GM21786 (cell line): Measurements from ENCODE around the gene MAPRE3.

Experiments
- ATAC-seq: cut with Tn5 transposase; IDR thresholded peaks from one replicate; pipeline ENCODE4 v1.9.1; 2021; ENCODE audit not compliant: unreplicated experiment

Gene MAPRE3

DNA sequence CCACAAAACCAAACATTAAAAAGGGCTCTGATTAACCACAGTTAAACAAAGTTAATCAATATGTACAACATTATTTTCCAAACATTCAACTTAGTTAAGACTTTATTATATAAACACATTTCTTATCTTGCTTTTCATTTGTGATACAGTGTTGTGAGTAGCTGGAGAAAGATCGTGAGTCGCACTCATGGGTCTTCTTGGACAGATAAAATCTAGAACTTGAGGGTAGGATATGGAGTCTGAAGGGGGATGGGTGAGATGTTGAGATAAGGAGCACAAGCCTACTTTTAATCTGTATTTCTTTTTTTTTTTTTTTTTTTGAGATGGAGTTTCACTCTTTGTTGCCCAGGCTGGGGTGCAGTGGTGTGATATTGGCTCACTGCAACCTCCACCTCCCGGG is 39.7 kb downstream of the MAPRE3 start:
- no peak for ATAC-seq

DNA sequence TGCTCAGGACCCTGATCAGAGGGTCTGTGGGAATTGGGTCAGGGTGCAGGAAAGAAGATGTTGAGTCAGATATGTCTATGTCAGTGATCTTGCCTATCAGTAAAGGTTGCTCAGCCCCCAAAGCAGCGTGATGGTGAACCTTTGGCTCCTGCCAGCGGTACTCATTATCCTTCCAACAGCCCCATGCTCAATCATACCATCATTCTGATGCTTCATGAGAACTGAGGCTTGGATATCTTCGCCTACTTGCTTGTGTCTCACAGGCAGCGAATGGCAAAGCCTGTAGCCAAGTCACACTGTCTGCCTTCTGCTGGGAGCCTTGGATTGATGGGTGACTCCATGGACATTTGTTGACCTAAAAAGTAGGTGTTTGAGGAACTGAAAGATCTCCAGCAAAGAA is 43.3 kb downstream of the MAPRE3 start:
- ATAC-seq, result no peak

DNA sequence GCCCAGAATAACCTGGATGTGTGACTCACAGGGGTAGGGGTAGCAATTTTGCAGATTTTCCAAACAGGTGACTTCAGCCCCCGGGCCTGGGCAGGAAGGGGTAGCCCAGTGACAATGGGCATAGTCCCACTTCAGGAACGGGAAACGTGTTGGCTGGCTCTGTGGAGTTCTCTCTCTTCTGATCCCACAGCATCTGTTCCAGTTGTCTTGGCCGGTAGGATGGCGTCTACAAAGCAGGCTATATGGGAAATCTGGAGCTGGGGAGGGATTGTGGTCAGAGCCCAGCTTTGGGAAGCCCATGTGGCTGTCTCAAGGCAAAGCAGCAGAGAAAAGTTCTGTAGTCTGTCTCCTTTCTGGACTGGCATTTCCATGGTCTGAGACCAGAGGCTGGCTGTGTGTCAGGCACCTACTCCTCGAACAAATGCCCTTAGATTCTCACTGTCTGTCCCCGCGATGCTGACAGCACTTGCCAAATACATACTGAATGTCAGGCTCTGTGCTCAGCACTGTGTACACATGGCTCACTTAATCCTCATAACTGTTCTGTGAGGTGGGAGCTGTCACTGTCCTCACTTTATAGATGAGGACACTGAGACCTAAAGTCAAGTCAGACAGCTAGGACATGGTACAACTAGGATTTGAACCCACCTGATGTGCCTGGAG is 44.5 kb downstream of the MAPRE3 start:
- ATAC-seq, result no peak

DNA sequence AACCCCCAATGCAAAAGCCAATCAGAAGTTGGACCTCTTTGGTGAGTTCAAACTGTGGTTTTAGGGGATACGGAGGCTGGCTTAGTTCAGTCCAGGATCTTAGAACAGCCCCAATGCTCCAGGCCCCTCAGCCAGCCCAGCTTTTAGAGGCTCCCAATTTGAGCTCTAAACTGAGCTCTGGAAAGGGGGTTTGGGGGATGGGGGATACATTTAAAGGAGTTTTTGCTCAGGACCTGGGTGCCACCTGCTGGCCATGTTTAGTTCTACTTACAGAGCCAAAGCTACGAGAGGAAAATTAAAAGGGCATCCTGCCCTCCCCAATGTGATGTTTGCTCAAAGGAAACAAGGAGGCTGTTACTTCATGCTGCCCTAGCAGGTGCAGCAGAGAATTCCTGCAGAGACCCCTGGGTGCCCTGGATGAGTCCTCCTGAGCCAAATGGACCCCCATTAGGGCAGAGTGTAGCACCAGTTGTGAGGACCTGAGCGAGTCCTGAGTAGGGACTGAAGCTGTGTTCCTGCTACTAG is 46.4 kb downstream of the MAPRE3 start:
- ATAC-seq, result no peak

DNA sequence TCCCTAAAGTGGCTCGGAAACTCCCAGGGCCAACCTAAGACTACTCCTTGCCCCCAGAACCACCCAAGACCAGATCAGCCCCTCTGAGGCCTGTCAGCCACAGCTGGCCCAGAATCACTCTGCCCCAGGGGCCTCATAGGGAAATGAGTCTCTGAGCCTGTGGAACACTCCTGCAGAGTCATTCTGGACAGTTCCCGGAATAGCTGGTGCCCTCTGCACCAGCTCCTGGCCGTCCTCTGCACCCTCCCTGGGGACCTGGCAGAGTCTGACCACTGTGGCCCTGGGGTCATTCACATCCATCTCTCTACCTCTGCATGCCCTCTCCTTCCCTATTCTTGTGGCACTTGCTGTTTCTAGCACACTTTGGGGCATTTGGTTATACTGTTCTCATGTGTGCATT is 47.7 kb downstream of the MAPRE3 start:
- ATAC-seq, result no peak

DNA sequence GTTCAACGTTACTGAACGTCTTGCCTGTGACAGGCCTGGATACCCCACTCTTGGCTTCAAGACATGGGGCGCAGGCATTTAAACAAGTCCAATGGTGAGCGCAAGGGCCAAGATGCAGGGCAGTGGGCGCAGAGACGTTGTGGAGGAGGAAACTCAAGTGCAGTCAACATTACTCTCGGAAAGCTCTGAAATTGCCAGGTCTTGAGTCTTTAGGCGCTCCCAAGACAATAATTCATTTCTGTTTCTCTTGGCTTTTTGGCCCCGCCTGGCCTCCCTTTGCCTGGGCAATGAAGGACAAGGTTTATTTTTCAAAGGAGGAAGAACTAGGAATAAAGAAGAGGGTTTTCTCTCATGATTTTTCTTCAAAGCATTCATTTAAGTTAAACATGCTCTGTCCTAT is 49.0 kb downstream of the MAPRE3 start:
- ATAC-seq, result no peak

DNA sequence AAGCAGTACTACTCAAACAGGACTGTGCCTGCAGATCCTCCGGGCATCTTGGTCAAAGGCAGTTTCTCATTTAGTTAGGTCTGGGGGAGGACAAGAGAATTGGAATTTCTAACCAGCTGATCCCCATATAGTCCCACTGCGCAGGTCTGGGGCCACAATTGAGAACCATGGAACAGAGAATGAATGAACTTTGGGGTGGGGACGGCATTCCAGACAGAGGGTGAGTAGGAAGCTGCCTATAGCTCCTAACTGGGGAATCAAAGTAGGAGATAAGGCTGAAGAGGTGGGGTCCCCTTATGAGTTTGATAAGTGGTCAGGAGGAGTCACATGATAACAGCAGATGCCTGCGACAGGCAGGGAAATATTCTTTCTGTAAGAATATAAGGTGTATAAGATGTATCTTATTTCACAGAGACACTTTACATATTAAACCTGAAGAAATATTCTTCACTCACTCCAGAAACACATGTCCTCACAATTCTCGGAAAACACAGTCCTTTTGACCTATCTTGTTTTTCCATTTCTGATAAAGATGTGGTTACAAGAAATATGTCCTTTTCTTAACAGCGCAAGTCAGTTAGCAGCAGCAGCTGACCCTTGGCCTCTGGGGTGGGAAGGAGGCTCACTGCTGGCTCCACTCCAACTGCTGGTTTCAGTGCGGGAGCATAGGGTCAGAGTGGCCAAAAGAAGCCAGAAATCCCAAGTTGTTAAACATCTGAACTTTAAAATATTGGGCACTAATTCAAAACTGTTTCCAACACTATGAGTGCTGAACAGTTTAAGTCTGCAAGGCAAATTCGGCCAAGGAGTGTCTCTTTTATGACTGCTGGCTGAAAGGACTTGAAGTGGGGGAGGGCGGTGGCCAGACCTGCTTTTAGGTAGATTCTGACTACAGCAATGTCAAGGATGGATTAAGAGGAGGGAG is 49.8 kb downstream of the MAPRE3 start:
- ATAC-seq, result no peak

DNA sequence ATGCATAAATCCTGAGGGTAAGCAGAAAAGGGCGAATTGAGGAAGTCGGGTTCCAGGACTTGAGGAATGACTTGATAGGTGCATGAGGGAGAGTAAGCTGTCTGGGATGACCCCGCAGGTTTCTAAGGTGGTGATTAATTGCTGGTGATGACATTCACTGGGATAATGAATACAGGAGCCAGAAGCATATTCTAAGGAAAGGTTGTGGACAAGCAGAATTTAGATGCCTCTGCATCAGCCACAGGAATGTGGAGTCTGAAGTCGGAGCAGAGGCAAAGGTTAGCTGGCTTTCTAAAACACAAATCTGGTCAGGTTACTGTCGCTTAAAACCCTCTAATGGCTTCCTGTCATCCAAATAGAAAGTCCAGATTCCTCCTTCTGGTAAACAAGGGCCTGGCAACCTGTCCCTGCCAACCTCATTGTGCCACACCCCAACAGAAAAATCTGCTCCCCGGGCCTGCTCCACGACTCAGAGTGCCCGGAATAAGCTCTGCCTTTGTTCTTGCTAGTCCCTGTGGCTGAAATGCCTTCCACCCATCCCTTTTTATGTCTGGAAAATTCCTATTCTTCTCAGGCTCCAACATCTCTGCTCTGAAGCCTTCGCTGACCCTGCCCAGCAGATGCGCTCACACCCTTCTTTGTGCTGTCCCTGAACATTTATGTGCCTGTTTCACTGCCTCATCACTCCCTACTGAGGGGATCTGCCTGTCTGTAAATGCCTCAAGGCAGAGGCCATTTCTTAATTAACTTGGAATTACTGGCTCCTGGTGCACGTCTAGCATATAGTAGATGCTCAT is 51.0 kb downstream of the MAPRE3 start:
- no peak for ATAC-seq

DNA sequence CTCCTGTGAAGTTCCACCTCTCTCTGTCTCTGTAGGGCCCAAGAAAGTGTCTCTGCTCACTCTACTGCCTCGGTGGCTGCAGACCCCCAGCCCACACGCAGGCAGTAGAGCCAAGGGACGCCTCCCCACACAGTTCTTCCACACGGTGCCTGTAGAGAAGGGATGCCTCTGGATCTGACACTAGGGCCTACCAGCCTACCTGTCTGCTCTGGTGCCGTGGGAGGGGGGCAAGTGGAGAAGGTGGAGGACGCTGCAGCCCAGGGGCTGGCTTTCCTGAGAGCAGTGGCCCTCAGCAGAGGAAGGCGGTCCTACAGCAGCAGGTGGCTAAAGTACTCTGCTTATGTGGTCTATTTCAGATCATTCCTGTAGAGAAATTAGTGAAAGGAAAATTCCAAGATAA is 53.3 kb downstream of the MAPRE3 start:
- ATAC-seq, result no peak

DNA sequence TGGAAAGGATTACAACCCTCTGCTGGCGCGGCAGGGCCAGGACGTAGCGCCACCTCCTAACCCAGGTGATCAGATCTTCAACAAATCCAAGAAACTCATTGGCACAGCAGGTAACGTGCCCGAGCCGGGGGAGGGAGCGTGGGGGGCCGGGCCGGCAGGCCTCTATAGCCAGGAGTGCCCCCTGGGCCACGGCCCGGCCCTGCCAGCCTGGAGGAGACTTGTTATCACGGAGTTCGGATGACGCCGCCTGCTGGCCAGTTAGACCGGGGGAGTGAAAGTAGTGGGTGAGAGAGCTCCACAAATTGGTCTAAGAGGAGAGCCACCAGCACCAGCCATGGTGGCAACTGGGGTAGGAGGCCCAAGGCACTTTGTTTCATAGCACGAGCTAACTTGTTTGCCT is 53.8 kb downstream of the MAPRE3 start:
- no peak for ATAC-seq

DNA sequence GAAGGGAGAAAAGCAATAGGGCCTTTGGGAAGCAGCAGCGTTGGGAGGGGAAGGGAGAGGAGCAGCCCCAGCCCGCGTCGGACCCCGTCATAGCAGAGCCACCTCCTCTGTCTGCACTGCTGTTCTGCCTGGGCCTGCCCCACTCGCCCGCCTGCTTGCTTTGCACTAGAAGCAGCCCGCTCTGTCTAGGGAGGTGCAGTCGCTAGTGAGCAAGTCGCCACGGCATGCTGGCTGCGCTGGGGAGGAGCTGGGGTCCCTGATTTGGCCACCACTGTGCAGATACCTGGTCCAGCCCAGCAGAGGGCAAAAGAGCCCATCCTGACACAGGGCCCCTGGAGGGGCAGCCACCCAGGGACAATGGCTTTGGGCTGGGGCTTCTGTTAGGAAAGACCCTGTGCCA is 54.4 kb downstream of the MAPRE3 start:
- no peak for ATAC-seq

DNA sequence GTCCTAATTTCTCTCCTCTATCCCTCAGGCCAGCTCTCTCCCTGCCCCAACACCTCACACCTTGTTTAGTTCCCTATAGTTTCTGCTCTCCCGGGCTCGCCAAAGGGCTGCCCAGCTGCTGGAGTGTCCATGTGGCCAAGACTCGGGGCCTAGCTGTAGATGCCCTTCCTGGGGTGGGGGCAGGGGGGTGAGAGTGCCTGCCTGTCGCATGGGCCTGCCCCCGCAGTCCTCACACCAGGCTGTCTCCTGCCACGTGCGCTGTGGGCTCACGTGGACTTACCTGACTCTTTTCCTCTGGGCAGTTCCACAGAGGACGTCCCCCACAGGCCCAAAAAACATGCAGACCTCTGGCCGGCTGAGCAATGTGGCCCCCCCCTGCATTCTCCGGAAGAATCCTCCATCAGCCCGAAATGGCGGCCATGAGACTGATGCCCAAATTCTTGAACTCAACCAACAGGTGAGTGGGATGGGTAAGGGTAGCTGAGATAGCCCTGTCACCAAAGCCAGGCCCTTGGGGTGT is 54.9 kb downstream of the MAPRE3 start:
- no peak for ATAC-seq

DNA sequence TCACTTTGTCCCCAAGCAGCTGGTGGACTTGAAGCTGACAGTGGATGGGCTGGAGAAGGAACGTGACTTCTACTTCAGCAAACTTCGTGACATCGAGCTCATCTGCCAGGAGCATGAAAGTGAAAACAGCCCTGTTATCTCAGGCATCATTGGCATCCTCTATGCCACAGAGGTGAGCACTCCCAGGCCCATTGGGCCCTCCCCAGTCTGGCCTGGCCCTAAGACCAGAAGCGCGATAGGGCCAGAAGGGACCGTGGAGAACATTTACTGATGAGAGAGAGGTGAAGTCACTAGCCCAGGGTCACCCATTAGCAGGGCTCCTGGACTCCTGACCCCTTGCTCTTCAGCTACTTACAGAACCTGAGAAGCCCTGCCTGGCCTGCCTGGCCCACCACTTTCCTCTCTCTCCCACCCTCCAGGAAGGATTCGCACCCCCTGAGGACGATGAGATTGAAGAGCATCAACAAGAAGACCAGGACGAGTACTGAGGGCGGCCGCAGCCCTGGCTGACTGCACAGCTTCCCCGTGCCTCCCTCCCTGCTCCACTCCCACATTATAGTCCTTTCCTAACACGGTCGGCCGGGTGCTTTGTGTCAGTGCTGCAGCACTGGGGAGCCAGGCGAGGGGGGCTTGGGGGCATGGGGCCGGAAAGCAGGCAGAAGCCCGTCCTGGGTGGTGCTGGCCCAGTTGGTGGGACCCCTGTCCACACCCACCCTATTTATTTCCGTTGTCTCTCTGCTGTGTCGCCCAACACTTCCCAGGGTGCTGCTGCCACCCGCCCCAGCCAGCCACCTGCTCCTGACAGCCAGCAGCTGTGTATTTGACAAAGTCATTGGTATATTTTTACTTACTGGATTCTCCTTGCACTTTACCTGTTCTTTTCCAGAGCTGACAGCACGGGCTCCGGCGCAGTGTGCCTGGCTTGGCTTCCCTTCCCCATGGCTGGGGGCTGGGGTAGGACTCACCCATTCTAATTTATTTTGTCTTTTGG is 55.7 kb downstream of the MAPRE3 start:
- no peak for ATAC-seq

DNA sequence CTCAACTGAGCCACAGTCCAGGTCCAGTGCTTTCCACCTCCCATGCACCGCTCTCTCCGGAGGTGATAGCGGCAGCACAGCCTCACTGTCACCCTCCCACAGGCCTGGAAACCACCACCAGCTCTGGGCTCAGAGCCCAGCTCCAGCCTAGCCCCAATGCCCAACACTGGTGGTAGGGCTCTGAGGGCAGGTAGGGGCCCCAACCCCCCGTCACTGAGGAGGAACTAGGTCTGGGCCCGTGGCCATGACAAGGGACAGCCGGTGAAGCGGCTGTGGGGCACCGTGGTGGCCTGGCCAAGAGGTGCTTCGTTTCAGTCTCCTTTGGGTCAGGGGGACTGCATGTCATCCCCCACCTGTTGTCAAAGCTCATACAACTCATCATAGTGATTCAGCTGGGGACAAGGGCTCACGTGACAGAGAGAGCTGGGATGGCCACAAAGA is 56.8 kb downstream of the MAPRE3 start:
- no peak for ATAC-seq

DNA sequence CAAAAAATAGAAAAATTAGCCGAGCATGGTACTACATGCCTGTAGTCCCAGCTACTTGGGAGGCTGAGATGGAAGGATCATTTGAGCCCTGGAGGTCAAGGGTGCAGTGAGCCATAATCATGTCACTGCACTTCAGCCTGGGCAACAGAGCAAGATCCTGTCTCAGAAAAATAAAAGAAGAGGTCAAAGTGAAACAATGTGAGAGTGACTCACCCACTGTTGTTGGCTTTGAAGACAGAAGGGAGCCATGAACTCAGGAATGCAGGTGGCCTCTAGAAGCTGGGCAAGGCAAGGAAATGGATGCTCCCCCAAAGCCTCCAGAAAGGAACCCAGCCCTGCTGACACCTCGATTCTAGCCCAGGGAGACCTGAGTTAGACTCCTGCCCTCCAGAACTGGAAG is 58.6 kb downstream of the MAPRE3 start:
- no peak for ATAC-seq

DNA sequence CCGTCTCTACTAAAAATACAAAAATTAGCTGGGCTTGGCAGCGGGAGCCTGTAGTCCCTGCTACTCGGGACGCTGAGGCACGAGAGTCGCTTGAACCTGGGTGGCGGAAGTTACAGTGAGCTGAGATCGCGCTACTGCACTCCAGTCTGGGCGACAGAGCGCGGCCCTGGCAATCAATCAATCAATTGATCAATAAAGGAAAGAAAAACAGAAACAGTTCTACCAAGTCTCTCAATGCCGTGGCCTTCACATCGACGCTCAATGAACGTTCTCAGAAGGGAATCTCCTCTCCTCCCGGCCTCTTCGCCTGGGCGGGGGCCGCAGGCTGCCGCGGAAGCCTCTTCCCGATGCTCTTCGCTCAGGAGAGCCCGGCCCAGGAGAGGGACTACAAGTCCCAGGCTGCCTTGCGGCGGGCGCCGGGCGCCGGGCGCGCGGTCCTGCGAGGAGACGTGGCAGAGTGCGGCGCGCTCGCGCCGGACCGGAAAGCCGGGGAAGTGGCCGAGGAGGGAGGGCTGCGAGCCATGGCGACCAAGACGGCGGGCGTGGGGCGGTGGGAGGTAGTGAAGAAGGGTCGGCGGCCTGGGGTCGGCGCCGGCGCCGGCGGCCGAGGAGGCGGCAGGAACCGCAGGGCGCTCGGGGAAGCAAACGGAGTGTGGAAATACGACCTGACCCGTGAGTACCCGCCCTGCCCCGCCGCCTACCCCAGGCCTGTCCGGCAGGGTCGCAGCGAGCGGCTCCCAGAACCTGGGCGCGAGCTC is 62.2 kb downstream of the MAPRE3 start, which contains the start of gene TMEM214:
Gene TMEM214, plus strand, starts transcription at position 471 of the 758 bp plus-strand sequence. Its CDS starts 51 bp downstream, at position 522.
- peak; percentile 93 for ATAC-seq

DNA sequence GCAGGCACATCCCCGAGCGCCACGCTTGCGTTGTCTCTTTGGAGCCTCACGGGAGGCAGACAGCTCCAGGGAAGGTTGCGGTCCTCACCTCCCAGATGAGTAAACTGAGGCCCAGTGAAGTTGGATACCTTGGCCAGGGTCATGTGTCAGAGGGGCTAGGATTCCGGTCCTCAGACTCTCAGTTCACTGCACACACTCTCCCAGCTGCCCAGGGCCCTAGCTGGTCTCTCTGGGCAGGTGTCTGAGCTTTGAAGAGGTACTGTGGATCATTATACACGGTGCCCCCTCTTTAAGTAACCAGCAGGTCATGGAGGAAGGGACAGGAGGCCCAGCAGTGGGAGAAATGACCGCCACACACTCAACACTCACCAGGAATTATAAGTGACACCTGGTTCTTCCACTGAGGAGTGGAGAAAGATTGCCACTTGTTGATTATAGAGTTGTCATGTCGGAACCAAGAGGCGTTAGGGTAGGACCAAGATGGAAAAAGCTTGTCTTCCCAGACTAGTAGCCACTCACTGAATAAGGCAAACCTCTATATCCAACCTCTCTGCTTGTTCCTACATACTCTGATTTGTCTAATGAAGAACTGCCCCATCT is 62.9 kb downstream of the MAPRE3 start:
- ATAC-seq, result no peak

DNA sequence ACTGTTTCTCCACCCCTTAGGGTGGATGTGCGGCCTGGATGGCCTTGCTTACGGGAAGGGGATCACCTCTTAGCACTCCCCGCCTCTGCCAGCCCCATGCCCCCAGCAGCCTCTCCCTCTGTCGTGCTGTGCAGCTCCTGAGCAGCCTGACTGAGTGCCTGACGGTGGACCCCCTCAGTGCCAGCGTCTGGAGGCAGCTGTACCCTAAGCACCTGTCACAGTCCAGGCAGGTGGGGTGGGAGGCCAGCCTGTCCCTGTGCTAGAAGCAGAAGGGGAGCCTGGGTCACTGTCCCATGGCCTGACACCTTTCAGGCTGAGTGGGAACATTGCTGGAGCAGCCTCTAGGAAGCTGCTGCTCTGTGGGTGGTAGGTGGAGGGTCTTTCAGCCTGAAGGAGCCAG is 67.6 kb downstream of the MAPRE3 start:
- no peak for ATAC-seq
